GM19351 (cell line): Measurements from ENCODE around the gene OR1S2.
"Not testable (repeated sequence)": the region's sequence is repeated elsewhere in the genome, so short reads cannot be mapped to it uniquely, and the experiment has no call there.

Source experiments
- ATAC-seq: cut with Tn5 transposase; IDR thresholded peaks from one replicate; pipeline ENCODE4 v1.9.1; 2021; ENCODE audit warnings: mild to moderate bottlenecking, moderate library complexity; ENCODE audit not compliant: unreplicated experiment

OR1S2 gene, protein sequence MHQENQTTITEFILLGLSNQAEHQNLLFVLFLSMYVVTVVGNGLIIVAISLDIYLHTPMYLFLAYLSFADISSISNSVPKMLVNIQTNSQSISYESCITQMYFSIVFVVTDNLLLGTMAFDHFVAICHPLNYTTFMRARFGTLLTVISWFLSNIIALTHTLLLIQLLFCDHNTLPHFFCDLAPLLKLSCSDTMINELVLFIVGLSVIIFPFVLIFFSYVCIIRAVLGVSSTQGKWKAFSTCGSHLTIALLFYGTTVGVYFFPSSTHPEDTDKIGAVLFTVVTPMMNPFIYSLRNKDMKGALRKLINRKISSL

DNA sequence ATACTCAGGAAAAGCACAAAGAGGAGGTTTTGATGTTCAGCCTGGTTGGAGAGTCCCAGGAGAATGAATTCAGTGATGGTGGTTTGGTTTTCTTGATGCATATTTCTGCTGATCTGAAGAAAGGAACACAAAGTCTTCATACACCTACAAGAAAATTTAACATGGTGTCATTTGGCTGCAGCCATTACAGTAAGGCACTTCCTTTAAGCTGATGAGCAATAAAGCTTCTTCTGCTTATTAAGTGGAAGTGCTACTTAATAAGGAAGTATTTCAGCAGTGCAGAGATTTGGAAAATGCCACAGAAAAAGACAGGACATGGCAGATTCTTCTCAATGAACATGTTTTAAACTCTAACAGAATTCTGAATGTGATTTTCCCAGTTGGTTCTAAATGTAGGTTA, at the start of gene OR1S2:
Gene OR1S2, minus strand, starts transcription at position 101 of the 400 bp plus-strand sequence. Its CDS starts 0 bp downstream, at position 101.
- no peak for ATAC-seq

DNA sequence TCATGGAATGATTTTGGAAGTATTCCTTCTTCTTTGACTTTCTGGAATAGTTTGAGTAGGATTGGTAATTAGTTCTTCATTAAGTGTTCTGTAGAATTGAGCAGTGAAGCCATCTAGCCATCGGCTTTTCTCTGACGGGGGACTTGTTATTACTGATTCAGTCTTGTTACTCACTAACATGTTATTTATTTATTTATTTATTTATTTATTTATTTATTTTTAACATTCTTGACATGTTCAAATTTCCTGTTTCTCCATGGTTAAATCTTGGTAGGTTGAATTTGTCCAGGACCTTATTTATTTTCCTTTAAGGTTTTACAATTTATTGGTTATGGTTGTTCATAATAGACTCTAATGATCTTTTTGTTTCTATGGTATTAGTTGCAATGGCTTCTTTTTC, 40.0 kb upstream of the OR1S2 start:
- no peak for ATAC-seq

GRCh38 chr11:58227956-58228615, 24.1 kb upstream of the OR1S2 start:
- no peak for ATAC-seq

- no peak for ATAC-seq
These were observed 18.8 kb upstream of the OR1S2 start for GRCh38 chr11:58222721-58223120.

DNA sequence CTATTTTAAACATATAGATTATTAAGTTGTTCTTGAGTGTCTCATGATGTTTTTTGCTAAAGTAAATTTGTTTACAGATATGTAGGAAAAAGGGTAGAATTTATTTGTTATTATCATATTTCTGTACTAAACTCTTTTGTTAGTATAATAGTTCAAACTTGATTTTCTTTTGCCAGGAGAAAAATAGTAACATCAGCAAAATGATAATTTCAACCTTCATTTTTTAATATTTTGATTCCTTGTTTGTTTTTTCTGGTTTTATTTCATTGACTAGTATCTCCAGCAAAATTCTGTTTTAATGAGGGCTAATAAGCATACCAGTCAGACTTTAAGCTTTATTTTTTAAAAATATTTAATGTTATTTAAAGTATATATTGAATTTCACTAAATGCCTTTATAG, 12.5 kb upstream of the OR1S2 start:
- no peak for ATAC-seq

- ATAC-seq = not testable (repeated sequence)
These were observed 8.5 kb upstream of the OR1S2 start, which contains the start of gene OR1S1 for GRCh38 chr11:58212420-58212819. Gene OR1S1, plus strand, starts transcription at chr11:58212720.

GRCh38 chr11:58199271-58199670, 4.7 kb downstream of the OR1S2 start:
- no peak for ATAC-seq

DNA sequence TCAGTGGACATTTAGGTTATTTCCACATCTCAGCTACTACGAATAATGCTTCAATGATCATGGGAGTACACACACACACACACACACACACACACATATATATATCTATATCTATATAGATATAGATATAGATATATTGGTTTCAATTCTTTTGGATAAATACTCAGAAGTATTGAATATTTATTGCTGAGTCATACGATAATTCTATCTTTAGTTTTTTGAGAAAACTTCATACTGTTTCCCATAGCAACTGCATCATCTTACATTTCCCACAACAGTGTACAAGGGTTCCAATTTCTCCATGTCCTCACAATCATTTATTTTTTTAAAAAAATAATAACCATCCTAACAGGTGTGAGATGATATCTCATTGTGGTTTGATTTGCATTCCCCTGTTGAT, 8.0 kb downstream of the OR1S2 start:
- ATAC-seq = no peak

GRCh38 chr11:58193391-58193790, 10.6 kb downstream of the OR1S2 start:
- ATAC-seq = no peak

DNA sequence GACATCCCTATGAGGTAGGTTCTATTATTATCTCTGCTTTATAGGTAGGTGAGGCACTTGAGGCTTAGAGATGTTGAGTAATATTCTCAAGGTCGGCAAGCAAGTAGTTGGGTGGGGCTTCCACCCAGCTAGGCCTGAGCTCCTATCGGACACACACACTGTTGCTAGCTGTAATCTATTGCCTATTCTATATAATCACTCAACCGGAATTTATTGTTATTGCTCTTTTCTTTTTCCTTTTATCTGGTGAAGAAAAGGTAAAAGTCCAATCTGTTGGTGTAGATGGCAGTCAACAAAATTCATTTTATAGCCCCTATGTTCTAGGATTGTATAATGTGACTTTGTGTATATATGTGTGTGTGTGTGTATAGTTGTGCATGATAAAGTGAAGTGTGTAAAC, 11.7 kb downstream of the OR1S2 start:
- no peak for ATAC-seq

- no peak for ATAC-seq
These were observed 15.2 kb downstream of the OR1S2 start, which contains the start of gene OR9Q2 for GRCh38 chr11:58188770-58189169. Gene OR9Q2, plus strand, starts transcription at chr11:58189070. Its CDS starts 1,421 bp downstream, at chr11:58190491.

GRCh38 chr11:58186938-58187337, 17.0 kb downstream of the OR1S2 start:
- ATAC-seq = no peak

DNA sequence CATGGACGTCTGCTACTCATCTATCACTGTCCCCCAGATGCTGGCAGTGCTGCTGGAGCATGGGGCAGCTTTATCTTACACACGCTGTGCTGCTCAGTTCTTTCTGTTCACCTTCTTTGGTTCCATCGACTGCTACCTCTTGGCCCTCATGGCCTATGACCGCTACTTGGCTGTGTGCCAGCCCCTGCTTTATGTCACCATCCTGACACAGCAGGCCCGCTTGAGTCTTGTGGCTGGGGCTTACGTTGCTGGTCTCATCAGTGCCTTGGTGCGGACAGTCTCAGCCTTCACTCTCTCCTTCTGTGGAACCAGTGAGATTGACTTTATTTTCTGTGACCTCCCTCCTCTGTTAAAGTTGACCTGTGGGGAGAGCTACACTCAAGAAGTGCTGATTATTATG, 24.3 kb downstream of the OR1S2 start:
- ATAC-seq = no peak

- no peak for ATAC-seq
These were observed 25.5 kb downstream of the OR1S2 start for GRCh38 chr11:58178444-58178843.

DNA sequence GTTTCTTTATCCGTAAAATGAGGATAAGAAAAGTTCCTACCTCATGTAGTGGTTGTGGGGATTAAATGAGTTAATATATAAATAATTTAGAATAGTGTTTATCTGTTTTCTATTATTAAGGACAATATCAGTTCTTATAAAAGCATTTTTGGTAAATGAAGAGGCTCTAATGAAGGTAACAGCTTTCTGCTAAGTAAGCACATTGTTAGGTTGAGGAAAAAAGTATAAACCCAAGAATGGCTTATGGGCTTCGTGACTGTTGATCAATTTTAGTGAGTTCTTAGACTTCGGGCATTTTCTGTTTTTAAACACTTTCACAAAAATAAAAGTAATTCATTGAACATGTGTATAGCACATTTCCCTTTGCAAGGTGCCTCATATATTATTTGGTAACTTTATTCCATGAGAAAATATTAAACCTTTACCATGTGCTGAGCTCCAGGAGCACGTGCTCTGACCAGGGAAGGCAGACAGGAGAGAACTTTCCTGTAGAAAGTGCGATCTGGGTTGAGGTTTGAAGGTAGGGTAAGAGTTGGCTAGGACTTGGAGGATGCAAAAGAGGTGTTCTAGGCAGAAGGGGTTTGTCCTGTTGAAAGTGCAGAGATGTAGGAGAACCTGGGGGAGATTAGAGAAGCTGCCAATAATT, 26.4 kb downstream of the OR1S2 start:
- ATAC-seq = no peak

DNA sequence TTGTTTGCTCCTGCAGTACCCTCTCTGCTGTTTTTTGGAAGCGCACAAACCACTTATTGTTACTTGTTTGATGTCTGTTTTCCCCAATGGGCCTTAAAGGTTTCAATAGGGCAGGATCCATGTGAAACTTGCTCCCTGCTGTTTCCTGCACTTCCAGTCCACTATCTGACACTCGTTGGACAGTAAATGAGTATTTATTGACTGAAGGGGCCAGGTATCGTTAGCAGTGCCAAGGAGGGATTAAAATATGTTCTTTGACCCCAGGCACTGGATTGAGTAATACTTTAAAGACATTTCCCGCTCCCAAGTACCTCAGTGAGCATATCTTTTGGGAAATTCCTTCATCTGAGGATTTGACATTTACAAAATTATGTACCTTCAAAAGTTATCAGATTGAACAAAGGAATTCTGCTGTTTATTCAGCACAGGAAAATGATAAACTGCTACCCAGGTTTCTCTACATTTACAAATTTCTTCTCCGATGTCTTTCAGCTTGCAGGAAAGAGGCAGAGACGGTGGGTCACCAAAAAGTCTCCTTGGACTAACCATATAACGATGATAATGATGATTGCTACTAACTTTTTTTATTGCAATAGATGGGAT, 38.3 kb downstream of the OR1S2 start:
- no peak for ATAC-seq

DNA sequence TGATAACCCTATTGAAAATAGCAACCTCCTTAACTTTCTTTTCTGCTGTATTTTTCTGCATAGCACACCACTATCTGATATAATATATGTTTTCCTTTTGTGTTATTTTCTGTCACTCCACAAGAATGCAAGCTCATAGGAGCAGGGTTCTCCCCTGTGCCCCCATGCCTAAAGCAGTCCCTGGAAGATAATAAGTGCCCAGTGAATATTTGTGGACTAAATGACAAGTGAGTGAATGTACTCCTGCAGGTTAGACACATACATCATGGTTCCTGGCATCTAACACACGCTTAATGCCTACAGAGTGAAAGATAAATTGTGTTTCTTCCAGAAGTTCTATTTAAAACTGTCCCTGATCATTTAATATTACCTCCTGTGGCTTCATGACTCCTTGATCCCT, 39.0 kb downstream of the OR1S2 start:
- no peak for ATAC-seq

- no peak for ATAC-seq
These were observed 39.6 kb downstream of the OR1S2 start for GRCh38 chr11:58164389-58164788.
